Measurements from ENCODE around the gene HNRNPK.

HNRNPK gene

GRCh38 chr9:83975300-83975699 is 4.7 kb downstream of the HNRNPK start:
- Histone ChIP-seq H3K9me3 (replicated peaks; ENCODE audit: low read length) (no peaks in the 10 kb centered on the region), H3K4me1 (ENCODE audit: control insufficient read depth, insufficient read depth, low read length) (peaks cover 16% of the 10 kb centered on the region), H3K27me3 (ENCODE audit: control insufficient read depth, insufficient read depth, low read length) (no peaks in the 10 kb centered on the region), H3K4me2 (ENCODE audit: low read length) (peak overlapping the region; percentile 13), H3K9ac (ENCODE audit: low read depth, low read length) (no peak overlapping the region), H3K36me3 (ENCODE audit: insufficient read depth, low read length) (peaks cover 89% of the 10 kb centered on the region), H3K4me3 (ENCODE audit: low read length) (no peak overlapping the region)

- no peak overlapping the region for H3K4me2 ChIP-seq (ENCODE audit: low read length)
- no peak overlapping the region for H3K9ac ChIP-seq (ENCODE audit: low read depth, low read length)
- no peak overlapping the region for H3K4me3 ChIP-seq (ENCODE audit: low read length)
- H3K36me3 ChIP-seq (ENCODE audit: insufficient read depth, low read length) = peaks cover 92% of the 10 kb centered on the region
- peaks cover 14% of the 10 kb centered on the region for H3K4me1 ChIP-seq (ENCODE audit: control insufficient read depth, insufficient read depth, low read length)
- no peaks in the 10 kb centered on the region for H3K27me3 ChIP-seq (ENCODE audit: control insufficient read depth, insufficient read depth, low read length)
- no peaks in the 10 kb centered on the region for H3K9me3 ChIP-seq (replicated peaks; ENCODE audit: low read length)
Measured at GRCh38 chr9:83972286-83972685, 7.7 kb downstream of the HNRNPK start.

DNA sequence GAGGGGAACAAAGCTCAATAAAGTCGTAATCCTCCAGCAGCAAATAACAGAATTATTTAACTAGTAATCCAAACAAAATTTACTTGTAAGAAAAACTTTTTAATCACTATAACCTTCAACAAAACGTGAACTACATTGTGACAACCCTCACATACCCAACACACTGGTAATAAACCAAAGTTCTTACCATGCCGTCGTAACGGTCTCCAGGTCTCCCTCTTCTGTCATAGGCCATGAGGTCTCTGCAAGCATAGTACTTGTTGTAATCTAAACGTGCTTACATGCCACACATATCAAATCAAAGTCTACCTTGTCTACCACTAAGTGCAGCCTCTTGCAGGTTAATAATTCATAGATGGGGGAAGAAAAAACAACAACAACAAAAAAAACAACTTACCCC is 8.5 kb downstream of the HNRNPK start:
- H3K4me3 ChIP-seq (ENCODE audit: low read length) = no peak overlapping the region
- H3K4me2 ChIP-seq (ENCODE audit: low read length) = no peak overlapping the region
- peaks cover 92% of the 10 kb centered on the region for H3K36me3 ChIP-seq (ENCODE audit: insufficient read depth, low read length)
- peaks cover 6% of the 10 kb centered on the region for H3K4me1 ChIP-seq (ENCODE audit: control insufficient read depth, insufficient read depth, low read length)
- H3K27me3 ChIP-seq (ENCODE audit: control insufficient read depth, insufficient read depth, low read length) = no peaks in the 10 kb centered on the region
- H3K9me3 ChIP-seq (replicated peaks; ENCODE audit: low read length) = no peaks in the 10 kb centered on the region
- no peak overlapping the region for H3K9ac ChIP-seq (ENCODE audit: low read depth, low read length)

DNA sequence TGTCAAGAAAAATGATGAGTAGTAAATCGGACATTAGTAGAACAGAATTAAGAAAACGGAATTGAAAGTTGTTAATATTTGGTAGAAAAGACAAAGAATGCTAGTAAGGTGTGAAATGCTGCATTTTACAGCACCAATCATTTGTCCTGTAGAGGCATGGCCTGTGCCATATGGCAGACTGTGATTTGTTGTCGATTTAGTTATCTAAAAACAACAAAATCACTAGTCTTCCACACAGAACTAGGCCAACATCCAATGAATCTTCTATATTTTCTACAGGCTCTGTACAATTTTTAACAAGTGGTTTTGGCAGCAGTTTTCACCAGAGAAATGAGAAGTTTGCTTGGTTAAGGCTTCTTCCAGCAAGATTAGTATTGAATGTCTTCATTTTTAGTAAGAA is 10.4 kb downstream of the HNRNPK start:
- H3K36me3 ChIP-seq (ENCODE audit: insufficient read depth, low read length) = peaks cover 78% of the 10 kb centered on the region
- H3K9me3 ChIP-seq (replicated peaks; ENCODE audit: low read length) = no peaks in the 10 kb centered on the region
- H3K27me3 ChIP-seq (ENCODE audit: control insufficient read depth, insufficient read depth, low read length) = no peaks in the 10 kb centered on the region
- no peak overlapping the region for H3K4me3 ChIP-seq (ENCODE audit: low read length)
- H3K4me1 ChIP-seq (ENCODE audit: control insufficient read depth, insufficient read depth, low read length) = no peaks in the 10 kb centered on the region
- H3K4me2 ChIP-seq (ENCODE audit: low read length) = no peak overlapping the region
- no peak overlapping the region for H3K9ac ChIP-seq (ENCODE audit: low read depth, low read length)

- no peak overlapping the region for H3K9ac ChIP-seq (ENCODE audit: low read depth, low read length)
- no peak overlapping the region for H3K4me3 ChIP-seq (ENCODE audit: low read length)
- H3K36me3 ChIP-seq (ENCODE audit: insufficient read depth, low read length) = peaks cover 52% of the 10 kb centered on the region
- H3K9me3 ChIP-seq (replicated peaks; ENCODE audit: low read length) = no peaks in the 10 kb centered on the region
- peaks cover 4% of the 10 kb centered on the region for H3K4me1 ChIP-seq (ENCODE audit: control insufficient read depth, insufficient read depth, low read length)
- no peaks in the 10 kb centered on the region for H3K27me3 ChIP-seq (ENCODE audit: control insufficient read depth, insufficient read depth, low read length)
- no peak overlapping the region for H3K4me2 ChIP-seq (ENCODE audit: low read length)
Measured at GRCh38 chr9:83967073-83967472, 12.9 kb downstream of the HNRNPK start.

- peaks cover 44% of the 10 kb centered on the region for H3K36me3 ChIP-seq (ENCODE audit: insufficient read depth, low read length)
- no peak overlapping the region for H3K4me2 ChIP-seq (ENCODE audit: low read length)
- H3K9ac ChIP-seq (ENCODE audit: low read depth, low read length) = no peak overlapping the region
- no peaks in the 10 kb centered on the region for H3K27me3 ChIP-seq (ENCODE audit: control insufficient read depth, insufficient read depth, low read length)
- H3K4me3 ChIP-seq (ENCODE audit: low read length) = no peak overlapping the region
- H3K9me3 ChIP-seq (replicated peaks; ENCODE audit: low read length) = no peaks in the 10 kb centered on the region
- peaks cover 5% of the 10 kb centered on the region for H3K4me1 ChIP-seq (ENCODE audit: control insufficient read depth, insufficient read depth, low read length)
Measured at GRCh38 chr9:83966209-83966582, 13.8 kb downstream of the HNRNPK start.

DNA sequence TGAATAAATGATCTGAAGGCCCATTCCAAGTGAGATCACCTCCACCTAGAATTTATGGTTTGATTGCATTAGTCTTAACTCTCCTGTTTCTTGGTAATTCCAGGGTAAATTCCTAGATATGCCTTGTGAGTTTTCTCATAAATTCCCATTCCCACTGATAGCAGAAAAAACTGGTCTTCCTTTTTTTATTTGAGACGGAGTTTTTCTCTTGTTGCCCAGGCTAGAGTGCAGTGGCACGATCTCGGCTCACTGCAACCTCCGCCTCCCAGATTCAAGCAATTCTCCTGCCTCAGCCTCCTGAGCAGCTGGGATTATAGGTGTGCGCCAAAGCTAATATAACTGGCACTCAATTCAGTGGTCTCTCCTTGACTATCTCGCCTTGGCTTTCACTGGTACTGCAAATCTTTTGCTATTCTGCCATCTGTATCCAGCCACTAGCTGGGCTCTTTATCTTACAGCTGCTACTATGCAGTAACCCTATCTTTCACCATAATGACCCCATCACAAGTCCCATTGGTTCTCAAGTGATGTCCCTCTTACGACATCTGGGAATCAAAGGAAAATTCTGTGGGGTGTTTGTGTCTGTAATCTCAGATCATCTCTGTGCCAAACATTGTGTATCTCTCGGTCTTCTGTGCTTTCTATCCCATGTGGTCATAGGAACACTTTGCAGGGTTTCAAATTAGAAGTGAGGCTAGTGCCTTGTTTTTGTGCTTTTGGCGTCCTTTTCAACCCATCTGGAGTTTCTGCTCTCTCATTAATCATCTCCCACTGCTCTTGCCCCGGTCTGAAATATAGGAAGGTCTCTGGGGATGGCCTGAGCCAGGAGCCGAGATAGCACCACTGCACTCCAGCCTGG is 14.4 kb downstream of the HNRNPK start:
- no peak overlapping the region for H3K4me3 ChIP-seq (ENCODE audit: low read length)
- H3K36me3 ChIP-seq (ENCODE audit: insufficient read depth, low read length) = peaks cover 38% of the 10 kb centered on the region
- H3K9me3 ChIP-seq (replicated peaks; ENCODE audit: low read length) = no peaks in the 10 kb centered on the region
- H3K4me1 ChIP-seq (ENCODE audit: control insufficient read depth, insufficient read depth, low read length) = peaks cover 5% of the 10 kb centered on the region
- H3K27me3 ChIP-seq (ENCODE audit: control insufficient read depth, insufficient read depth, low read length) = no peaks in the 10 kb centered on the region
- H3K9ac ChIP-seq (ENCODE audit: low read depth, low read length) = no peak overlapping the region
- no peak overlapping the region for H3K4me2 ChIP-seq (ENCODE audit: low read length)

DNA sequence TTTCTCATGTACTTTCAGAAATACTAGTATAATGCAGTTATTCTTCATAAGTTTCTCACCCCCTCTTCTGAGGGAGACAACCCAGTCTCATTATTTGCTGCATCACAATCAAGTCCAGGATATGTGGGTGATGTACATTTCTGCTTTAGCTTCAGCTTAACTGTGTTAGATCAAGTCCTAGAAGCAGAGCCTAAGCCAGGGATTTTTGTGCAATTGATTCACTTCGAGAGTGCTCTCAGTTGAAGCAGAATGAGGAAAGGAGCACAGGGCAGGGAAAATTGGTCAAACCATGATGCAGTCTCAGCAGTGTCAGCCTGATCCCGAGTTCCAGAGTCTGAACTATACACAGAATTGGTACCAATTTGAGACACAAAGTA is 15.1 kb downstream of the HNRNPK start:
- Histone ChIP-seq H3K36me3 (ENCODE audit: insufficient read depth, low read length) (peaks cover 32% of the 10 kb centered on the region), H3K4me3 (ENCODE audit: low read length) (no peak overlapping the region), H3K9ac (ENCODE audit: low read depth, low read length) (no peak overlapping the region), H3K9me3 (replicated peaks; ENCODE audit: low read length) (no peaks in the 10 kb centered on the region), H3K4me2 (ENCODE audit: low read length) (no peak overlapping the region), H3K27me3 (ENCODE audit: control insufficient read depth, insufficient read depth, low read length) (no peaks in the 10 kb centered on the region), H3K4me1 (ENCODE audit: control insufficient read depth, insufficient read depth, low read length) (peaks cover 5% of the 10 kb centered on the region)

GRCh38 chr9:83962165-83962564 is 17.9 kb downstream of the HNRNPK start:
- no peak overlapping the region for H3K9ac ChIP-seq (ENCODE audit: low read depth, low read length)
- H3K36me3 ChIP-seq (ENCODE audit: insufficient read depth, low read length) = peaks cover 11% of the 10 kb centered on the region
- peaks cover 20% of the 10 kb centered on the region for H3K4me1 ChIP-seq (ENCODE audit: control insufficient read depth, insufficient read depth, low read length)
- no peaks in the 10 kb centered on the region for H3K9me3 ChIP-seq (replicated peaks; ENCODE audit: low read length)
- no peak overlapping the region for H3K4me2 ChIP-seq (ENCODE audit: low read length)
- no peaks in the 10 kb centered on the region for H3K27me3 ChIP-seq (ENCODE audit: control insufficient read depth, insufficient read depth, low read length)
- no peak overlapping the region for H3K4me3 ChIP-seq (ENCODE audit: low read length)

GRCh38 chr9:83960991-83961390 is 19.0 kb downstream of the HNRNPK start:
- H3K27me3 ChIP-seq (ENCODE audit: control insufficient read depth, insufficient read depth, low read length) = no peaks in the 10 kb centered on the region
- no peak overlapping the region for H3K4me2 ChIP-seq (ENCODE audit: low read length)

DNA sequence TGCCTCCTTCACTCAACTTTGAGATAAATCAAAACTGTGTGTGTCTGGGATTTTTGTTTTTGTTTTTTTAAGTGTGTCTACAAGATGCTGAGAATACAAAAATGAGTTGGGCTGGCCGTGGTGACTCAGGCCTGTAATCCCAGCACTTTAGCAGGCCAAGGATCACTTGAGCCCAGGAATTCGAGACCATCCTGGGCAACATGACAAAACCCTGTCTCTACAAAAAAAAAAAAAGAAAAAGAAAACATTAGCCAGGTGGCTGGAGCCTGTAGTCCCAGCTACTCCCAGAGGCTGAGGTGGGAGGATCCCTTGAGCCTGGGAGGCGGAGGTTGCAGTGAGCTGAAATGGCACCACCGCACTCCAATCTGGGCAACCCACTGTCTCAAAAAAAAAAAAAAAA is 21.0 kb downstream of the HNRNPK start:
- Histone ChIP-seq H3K4me3 (ENCODE audit: low read length) (no peak overlapping the region), H3K36me3 (ENCODE audit: insufficient read depth, low read length) (no peaks in the 10 kb centered on the region)

More at GRCh38 chr9:83960991-83961390, 19.0 kb downstream of the HNRNPK start:
- H3K4me3 ChIP-seq (ENCODE audit: low read length) = no peak overlapping the region
- no peaks in the 10 kb centered on the region for H3K9me3 ChIP-seq (replicated peaks; ENCODE audit: low read length)
- no peaks in the 10 kb centered on the region for H3K36me3 ChIP-seq (ENCODE audit: insufficient read depth, low read length)
- H3K9ac ChIP-seq (ENCODE audit: low read depth, low read length) = no peak overlapping the region
- peaks cover 30% of the 10 kb centered on the region for H3K4me1 ChIP-seq (ENCODE audit: control insufficient read depth, insufficient read depth, low read length)

GRCh38 chr9:83957248-83957513 is 22.8 kb downstream of the HNRNPK start:
- peak overlapping the region; percentile 94 for H3K4me2 ChIP-seq (ENCODE audit: low read length)
- H3K27me3 ChIP-seq (ENCODE audit: control insufficient read depth, insufficient read depth, low read length) = no peaks in the 10 kb centered on the region
- peak overlapping the region; percentile 81 for H3K4me3 ChIP-seq (ENCODE audit: low read length)
- peaks cover 37% of the 10 kb centered on the region for H3K4me1 ChIP-seq (ENCODE audit: control insufficient read depth, insufficient read depth, low read length)
- no peaks in the 10 kb centered on the region for H3K36me3 ChIP-seq (ENCODE audit: insufficient read depth, low read length)
- peak overlapping the region; percentile 90 for H3K9ac ChIP-seq (ENCODE audit: low read depth, low read length)
- no peaks in the 10 kb centered on the region for H3K9me3 ChIP-seq (replicated peaks; ENCODE audit: low read length)

More for the DNA sequence above, 21.0 kb downstream of the HNRNPK start:
- Histone ChIP-seq H3K4me1 (ENCODE audit: control insufficient read depth, insufficient read depth, low read length) (peaks cover 39% of the 10 kb centered on the region), H3K4me2 (ENCODE audit: low read length) (peak overlapping the region; percentile 37), H3K9ac (ENCODE audit: low read depth, low read length) (no peak overlapping the region), H3K27me3 (ENCODE audit: control insufficient read depth, insufficient read depth, low read length) (no peaks in the 10 kb centered on the region), H3K9me3 (replicated peaks; ENCODE audit: low read length) (no peaks in the 10 kb centered on the region)

Measured in skeletal muscle satellite cell (primary cell).